ENCODE data around the gene C1orf141. TPM values are rescaled to one million over a fixed set of nuclear protein-coding genes. Genes with fewer than 3 reads are reported as not detected.

The C1orf141 gene
- total and polyA plus RNA-seq, 9 of the 15 experiments (the other 6 are each of a cell fraction or from before 2014, with no cell fraction given) = not detected

DNA sequence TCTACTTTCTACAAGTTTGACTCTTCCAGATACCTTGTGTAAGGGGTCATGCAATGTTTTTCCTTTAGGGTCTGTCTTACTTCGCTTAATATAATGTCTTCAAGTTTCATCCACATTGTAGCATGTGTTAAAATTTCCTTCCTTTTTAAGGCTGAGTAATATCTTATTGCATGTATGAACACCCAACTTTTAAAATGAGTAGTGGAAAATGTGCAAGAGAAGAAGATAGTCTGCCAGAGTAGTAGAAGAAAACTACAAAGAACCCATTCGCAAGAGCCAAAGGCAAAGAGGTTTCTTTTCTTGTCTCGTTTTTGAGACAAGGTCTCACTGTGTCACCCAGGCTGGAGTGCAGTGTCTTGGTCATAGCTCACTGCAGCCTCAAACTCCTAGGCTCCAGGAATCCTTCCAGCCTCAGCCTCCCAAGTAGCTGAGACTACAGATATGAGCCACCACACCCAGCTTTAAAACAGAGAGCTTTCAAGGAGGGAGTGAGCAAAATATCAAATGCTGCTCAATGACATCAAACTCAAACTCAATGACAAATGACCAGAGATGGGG is 40.8 kb upstream of the C1orf141 start:
- Histone ChIP-seq H3K9me3 (replicated peaks; ENCODE audit: control insufficient read depth, insufficient read depth, low read depth, low read length) (no peaks in the 10 kb centered on the region), H3K79me2 (ENCODE audit: control insufficient read depth, insufficient read depth, low read length) (no peaks in the 10 kb centered on the region), H3K4me2 (ENCODE audit: insufficient read depth, low read length) (no peak overlapping the region), H3K27ac (ENCODE audit: extremely low read depth, low read depth, low read length) (no peak overlapping the region), H3K36me3 (ENCODE audit: control insufficient read depth, insufficient read depth, low read length) (no peaks in the 10 kb centered on the region), H3K9me1 (ENCODE audit: control insufficient read depth, insufficient read depth, low read length) (no peaks in the 10 kb centered on the region), H3K4me1 (replicated peaks in 1 of 2; ENCODE audit: control insufficient read depth in 2 of 2, insufficient read depth in 2 of 2, low read length in 2 of 2) (peaks cover 0 to 3% of the 10 kb centered on the region in 2 experiments; a peak in 2 of 5 replicates), H3K4me3 (no peak overlapping the region), H4K20me1 (replicated peaks; ENCODE audit: control insufficient read depth, insufficient read depth, low read length) (no peaks in the 10 kb centered on the region), H2AFZ (ENCODE audit: low read depth, low read length) (peak overlapping the region; percentile 47), H3K9ac (ENCODE audit: insufficient read depth in 1 of 2, low read depth in 2 of 2, low read length in 2 of 2) (no peak overlapping the region), H3K27me3 (ENCODE audit: control insufficient read depth in 2 of 2, insufficient read depth in 2 of 2, low read length in 2 of 2) (no peaks in the 10 kb centered on the region)
- WGBS (ENCODE audit: insufficient coverage, low coverage, missing lambda C conversion rate) = 18% methylated on average over 3 of the region's 3 CpGs
- CTCF ChIA-PET (ENCODE audit: low intra/inter-chr PET ratio) = no interaction called here
- TF ChIP-seq, protein P1, sequence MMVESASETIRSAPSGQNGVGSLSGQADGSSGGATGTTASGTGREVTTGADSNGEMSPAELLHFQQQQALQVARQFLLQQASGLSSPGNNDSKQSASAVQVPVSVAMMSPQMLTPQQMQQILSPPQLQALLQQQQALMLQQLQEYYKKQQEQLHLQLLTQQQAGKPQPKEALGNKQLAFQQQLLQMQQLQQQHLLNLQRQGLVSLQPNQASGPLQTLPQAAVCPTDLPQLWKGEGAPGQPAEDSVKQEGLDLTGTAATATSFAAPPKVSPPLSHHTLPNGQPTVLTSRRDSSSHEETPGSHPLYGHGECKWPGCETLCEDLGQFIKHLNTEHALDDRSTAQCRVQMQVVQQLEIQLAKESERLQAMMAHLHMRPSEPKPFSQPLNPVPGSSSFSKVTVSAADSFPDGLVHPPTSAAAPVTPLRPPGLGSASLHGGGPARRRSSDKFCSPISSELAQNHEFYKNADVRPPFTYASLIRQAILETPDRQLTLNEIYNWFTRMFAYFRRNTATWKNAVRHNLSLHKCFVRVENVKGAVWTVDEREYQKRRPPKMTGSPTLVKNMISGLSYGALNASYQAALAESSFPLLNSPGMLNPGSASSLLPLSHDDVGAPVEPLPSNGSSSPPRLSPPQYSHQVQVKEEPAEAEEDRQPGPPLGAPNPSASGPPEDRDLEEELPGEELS (CRISPR knock-in tag; IDR thresholded peaks at IDR 0.05; ENCODE audit: borderline replicate concordance) = no peak
- TF ChIP-seq, protein P2, sequence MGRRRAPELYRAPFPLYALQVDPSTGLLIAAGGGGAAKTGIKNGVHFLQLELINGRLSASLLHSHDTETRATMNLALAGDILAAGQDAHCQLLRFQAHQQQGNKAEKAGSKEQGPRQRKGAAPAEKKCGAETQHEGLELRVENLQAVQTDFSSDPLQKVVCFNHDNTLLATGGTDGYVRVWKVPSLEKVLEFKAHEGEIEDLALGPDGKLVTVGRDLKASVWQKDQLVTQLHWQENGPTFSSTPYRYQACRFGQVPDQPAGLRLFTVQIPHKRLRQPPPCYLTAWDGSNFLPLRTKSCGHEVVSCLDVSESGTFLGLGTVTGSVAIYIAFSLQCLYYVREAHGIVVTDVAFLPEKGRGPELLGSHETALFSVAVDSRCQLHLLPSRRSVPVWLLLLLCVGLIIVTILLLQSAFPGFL (CRISPR knock-in tag; IDR thresholded peaks at IDR 0.05) = no peak
- TF ChIP-seq, protein P3, sequence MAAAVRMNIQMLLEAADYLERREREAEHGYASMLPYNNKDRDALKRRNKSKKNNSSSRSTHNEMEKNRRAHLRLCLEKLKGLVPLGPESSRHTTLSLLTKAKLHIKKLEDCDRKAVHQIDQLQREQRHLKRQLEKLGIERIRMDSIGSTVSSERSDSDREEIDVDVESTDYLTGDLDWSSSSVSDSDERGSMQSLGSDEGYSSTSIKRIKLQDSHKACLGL (CRISPR knock-in tag; IDR thresholded peaks at IDR 0.05; ENCODE audit: borderline replicate concordance, poor library complexity, severe bottlenecking) = no peak
- TF ChIP-seq, protein P4, sequence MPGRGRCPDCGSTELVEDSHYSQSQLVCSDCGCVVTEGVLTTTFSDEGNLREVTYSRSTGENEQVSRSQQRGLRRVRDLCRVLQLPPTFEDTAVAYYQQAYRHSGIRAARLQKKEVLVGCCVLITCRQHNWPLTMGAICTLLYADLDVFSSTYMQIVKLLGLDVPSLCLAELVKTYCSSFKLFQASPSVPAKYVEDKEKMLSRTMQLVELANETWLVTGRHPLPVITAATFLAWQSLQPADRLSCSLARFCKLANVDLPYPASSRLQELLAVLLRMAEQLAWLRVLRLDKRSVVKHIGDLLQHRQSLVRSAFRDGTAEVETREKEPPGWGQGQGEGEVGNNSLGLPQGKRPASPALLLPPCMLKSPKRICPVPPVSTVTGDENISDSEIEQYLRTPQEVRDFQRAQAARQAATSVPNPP (IDR thresholded peaks at IDR 0.05; ENCODE audit: borderline replicate concordance, insufficient read depth, insufficient read length) = no peak
- no peak for TF ChIP-seq E2F3 (CRISPR knock-in tag; IDR thresholded peaks at IDR 0.05)
- POLR2A ChIA-PET = interaction anchor here (0.8 to 0.9 kb wide), 2 partner anchors 13 to 16 kb away, joined by 4 read pairs; no protein-coding TSS in a partner anchor
- in situ Hi-C loops (cut with MboI) = no loop called here
- FAIRE-seq = no peak
- no TSS peak for BruUV-seq (replicated peaks)
- ATAC-seq = peak; percentile 61
- intact Hi-C loops (cut with micrococcal nuclease) = no loop called here
- DNase-seq (ENCODE audit: extremely low read depth in 1 of 4, low spot score in 3 of 4) = peak in 1 of 4 experiments; percentile 28
